ENCODE results near the gene FNDC3B. TPM values are rescaled to one million over a fixed set of nuclear protein-coding genes. Genes with fewer than 3 reads are reported as not detected.

FNDC3B gene
- total and polyA plus RNA-seq, 5 experiments from 2014 or later = 6.5 to 20.6 (median 8.8) TPM

DNA sequence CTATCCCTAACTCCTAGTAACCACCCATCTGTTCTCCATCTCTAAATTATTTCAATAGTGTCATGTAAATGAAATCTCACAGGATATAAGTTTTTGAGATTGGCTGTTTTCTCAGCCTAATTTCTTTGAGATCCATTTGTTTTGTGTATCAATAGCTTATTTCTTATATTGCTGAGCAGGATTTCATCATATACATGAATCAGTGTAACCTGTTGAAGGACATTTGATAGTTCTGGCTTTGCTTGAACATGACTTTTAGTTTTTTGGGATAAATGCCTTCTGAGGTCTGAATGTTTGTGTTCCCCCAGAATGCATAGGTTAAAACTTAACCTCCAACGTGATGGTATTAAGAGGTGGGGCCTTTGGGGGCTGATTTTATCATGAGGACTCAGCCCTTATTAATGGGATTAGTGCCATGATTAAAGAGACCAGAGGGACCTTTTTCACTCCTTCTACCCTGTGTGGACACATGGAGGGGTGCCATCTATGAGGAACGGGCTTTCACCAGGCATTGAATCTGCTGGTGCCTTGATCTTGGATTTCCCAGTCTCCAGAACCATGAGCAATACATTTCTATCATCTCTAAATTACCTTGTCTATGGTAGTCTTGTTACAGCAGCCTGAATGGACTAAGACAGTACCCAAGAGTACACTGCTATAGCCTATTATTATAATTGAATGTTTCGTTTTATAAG, 118.3 kb downstream of the FNDC3B start:
- Mint-ChIP-seq H3K4me1 (peaks cover 20 to 40% (median 34%) of the 10 kb centered on the region in 4 donors), H3K27ac (no peak overlapping the region), H3K27me3 (no peaks in the 10 kb centered on the region), H3K9me3 (no peaks in the 10 kb centered on the region), H3K36me3 (peaks cover 0 to 16% (median 8%) of the 10 kb centered on the region in 3 donors), H3K4me3 (no peak overlapping the region)
- no peak for DNase-seq
- no peak for ATAC-seq
- POLR2A ChIA-PET = no interaction called here

DNA sequence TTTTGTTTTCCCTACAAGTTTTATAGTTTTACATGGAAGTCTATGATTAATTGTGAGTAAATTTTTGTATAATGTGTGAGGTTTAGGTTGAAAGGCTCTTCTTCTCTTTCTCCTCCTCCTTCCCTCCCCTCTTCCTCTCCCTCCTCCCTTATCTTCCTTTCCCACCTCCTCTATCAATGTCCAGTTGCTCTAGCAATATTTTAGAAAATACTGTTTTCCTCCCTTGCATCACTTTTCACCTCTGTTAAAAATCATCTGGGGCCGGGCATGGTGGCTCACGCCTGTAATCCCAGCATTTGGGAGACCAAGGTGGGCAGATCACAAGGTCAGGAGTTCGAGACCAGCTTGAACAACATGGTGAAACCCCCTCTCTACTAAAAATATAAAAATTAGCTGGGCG, 119.4 kb downstream of the FNDC3B start:
- Mint-ChIP-seq H3K36me3 (peaks cover 0 to 16% (median 8%) of the 10 kb centered on the region in 3 donors), H3K4me1 (peaks cover 10 to 30% (median 26%) of the 10 kb centered on the region in 4 donors), H3K4me3 (no peak overlapping the region), H3K27me3 (no peaks in the 10 kb centered on the region), H3K9me3 (no peaks in the 10 kb centered on the region), H3K27ac (no peak overlapping the region)
- no peak for ATAC-seq
- no peak for DNase-seq
- POLR2A ChIA-PET = no interaction called here

DNA sequence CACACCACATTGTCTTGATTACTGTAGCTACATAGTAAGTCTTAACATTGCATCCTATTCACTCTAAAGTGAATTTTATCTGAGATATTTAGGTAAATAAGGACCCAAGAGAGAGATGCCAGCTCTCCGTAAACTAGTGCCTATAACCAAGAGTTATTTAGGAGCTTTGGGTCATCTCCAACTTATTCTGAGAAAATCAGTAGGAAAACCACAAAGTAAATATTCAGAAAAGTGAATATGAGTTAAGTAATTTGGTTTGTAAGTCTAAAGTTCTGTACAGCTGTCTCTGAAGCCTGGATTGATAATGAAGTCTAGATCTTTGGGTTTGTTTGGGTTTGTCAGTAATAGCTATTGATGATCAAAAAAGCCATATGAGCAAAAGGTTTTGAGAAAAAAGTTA, 120.0 kb downstream of the FNDC3B start:
- no peak overlapping the region for H3K4me3 Mint-ChIP-seq
- DNase-seq (no peak), ATAC-seq (no peak)
- POLR2A ChIA-PET = no interaction called here
- no peaks in the 10 kb centered on the region for H3K27me3 Mint-ChIP-seq
- peaks cover 0 to 16% (median 8%) of the 10 kb centered on the region in 3 donors for H3K36me3 Mint-ChIP-seq
- no peaks in the 10 kb centered on the region for H3K9me3 Mint-ChIP-seq
- peaks cover 10 to 28% (median 23%) of the 10 kb centered on the region in 4 donors for H3K4me1 Mint-ChIP-seq
- H3K27ac Mint-ChIP-seq = peak overlapping the region in 1 of 10 donors; percentile 18

DNA sequence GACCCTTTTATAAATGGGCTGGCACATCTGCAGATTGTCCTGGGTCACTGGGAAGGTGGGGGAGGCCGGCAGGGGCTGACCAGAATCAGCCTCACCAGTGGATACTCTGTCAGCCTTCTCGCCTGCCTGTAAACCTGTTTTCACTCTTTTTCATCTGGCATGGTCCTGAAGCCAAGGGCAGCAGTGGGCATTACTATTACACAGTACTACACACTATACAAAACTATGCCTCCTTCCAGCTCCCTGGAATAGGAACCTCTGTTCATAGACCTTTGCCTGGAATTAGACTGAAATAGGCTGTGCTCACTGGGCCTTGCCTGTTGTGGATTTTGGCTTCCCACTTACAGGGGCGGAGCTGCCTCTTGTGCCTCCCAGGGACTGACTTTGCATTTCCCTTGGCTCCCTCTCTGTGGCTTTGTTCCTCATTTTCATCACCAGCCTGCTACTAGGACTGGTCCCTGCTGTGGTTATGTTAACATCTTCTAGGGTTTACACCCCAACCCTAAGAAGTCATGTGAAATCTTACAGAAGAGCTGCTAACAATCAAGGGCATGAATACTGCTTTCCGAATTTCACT, 120.7 kb downstream of the FNDC3B start:
- Mint-ChIP-seq H3K9me3 (no peaks in the 10 kb centered on the region), H3K27me3 (no peaks in the 10 kb centered on the region), H3K36me3 (peaks cover 0 to 16% (median 8%) of the 10 kb centered on the region in 3 donors), H3K4me3 (no peak overlapping the region), H3K4me1 (peaks cover 7 to 21% (median 18%) of the 10 kb centered on the region in 4 donors), H3K27ac (peak overlapping the region in 1 of 10 donors; percentile 18)
- DNase-seq = no peak
- ATAC-seq = no peak
- POLR2A ChIA-PET = no interaction called here

DNA sequence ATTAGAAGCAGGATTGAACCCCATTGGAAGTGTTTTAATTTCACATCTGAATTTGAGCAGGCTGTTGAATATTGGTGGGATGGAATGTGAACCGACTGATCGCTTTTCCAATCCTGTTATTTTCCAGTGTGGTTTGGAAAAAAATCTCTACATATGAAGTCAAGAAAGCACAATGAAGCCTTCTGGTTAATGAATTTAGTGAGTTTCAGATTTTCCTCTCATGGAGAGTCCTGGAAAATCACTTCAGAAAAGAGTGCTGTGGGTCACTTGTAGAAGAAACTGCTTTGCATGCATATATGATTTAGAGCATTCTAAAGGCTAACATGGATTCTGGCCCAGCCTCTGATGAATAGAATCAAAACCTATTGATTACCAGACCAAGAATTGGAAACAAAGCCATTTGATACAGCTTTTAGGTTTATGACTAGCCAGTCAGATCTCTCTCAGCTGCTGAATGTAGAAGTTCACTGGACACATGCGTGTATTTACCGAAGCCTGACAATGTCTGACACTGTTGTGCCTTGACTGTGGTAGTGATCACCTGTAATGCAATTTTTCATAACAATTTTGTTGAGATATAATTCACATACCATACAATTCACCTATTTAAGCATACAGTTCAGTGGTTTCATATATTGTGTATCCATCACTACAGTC, 121.9 kb downstream of the FNDC3B start:
- DNase-seq = no peak
- Mint-ChIP-seq H3K4me3 (no peak overlapping the region), H3K36me3 (peaks cover 0 to 15% (median 8%) of the 10 kb centered on the region in 3 donors), H3K27ac (no peak overlapping the region), H3K9me3 (no peaks in the 10 kb centered on the region), H3K27me3 (no peaks in the 10 kb centered on the region), H3K4me1 (peaks cover 5 to 17% (median 12%) of the 10 kb centered on the region in 4 donors)
- POLR2A ChIA-PET = no interaction called here
- ATAC-seq = no peak

DNA sequence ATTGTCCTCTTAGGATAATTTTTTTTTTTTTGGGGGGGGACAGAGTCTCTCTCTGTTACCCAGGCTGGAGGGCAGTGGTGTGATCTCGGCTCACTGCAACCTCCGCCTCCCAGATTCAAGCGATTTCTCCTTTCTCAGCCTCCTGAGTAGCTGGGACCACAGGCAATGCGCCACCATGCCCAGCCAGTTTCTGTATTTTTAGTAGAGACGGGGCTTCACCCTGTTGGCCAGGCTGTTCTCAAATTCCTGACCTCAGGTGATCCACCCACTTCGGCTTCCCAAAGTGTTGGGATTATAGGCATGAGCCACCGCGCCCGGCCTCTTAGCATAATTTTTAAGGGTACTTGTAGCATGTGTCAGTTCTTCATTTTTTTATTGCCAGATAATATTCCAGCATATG, 122.6 kb downstream of the FNDC3B start:
- POLR2A ChIA-PET = no interaction called here
- no peaks in the 10 kb centered on the region for H3K27me3 Mint-ChIP-seq
- H3K4me3 Mint-ChIP-seq = no peak overlapping the region
- peaks cover 5 to 17% (median 12%) of the 10 kb centered on the region in 4 donors for H3K4me1 Mint-ChIP-seq
- ATAC-seq = no peak
- no peak for DNase-seq
- H3K27ac Mint-ChIP-seq = no peak overlapping the region
- peaks cover 0 to 8% (median 5%) of the 10 kb centered on the region in 3 donors for H3K36me3 Mint-ChIP-seq
- no peaks in the 10 kb centered on the region for H3K9me3 Mint-ChIP-seq

DNA sequence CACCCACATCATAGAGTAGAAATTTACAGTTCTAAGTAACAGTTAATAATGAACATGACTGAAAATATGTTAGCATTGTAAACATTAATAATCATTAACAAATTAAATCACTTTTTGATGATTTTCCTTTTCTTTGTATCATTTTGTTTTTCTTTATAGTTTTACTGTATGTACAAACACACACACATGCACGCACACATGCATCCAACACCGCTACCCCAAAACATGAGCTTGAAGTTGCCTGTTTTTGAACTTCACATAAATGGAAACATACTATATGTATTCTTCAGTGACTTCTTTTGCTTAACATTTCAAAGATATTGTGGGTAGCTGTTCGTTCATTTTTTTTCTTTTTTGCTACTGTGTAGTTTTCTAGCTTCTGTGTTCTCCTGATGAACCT, 123.9 kb downstream of the FNDC3B start:
- Mint-ChIP-seq H3K9me3 (no peaks in the 10 kb centered on the region), H3K4me1 (peaks cover 5 to 20% (median 18%) of the 10 kb centered on the region in 4 donors), H3K27ac (no peak overlapping the region), H3K4me3 (no peak overlapping the region), H3K36me3 (peaks cover 0 to 3% (median under 1%) of the 10 kb centered on the region in 3 donors), H3K27me3 (no peaks in the 10 kb centered on the region)
- POLR2A ChIA-PET = no interaction called here
- ATAC-seq (no peak), DNase-seq (no peak)

DNA sequence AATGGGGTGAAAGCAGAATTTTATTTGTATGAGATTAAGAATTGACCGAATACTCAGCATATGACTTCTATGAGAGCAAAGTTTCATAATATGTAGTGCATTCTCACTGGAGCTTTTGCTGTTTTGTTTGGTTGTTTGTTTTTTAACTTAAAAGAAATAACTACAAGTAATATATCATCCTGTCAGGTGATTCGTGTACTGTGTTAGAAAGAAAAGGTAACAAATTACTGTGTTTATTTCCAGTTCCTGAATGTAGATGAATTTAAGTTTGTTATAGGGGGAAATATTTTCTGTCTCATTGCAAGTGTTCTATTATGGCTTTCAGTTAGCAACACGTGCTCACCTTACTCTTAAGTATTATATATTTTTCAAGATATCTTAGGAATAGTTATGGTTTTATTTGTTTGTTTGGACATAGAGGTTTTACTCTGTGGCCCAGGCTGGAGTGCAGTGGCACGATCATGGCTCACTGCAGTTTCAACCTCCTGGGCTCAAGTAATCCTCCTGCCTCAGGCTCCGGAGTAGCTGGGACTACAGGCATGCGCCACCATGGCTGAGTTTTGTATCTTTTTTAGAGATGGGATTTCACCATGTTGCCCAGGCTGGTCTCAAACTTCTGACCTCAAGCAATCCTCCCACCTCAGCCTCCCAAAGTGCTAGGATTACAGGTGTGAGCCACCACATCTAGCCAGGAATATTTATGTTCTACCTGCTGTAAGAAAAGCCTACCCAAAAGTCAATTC, 125.4 kb downstream of the FNDC3B start:
- no peak overlapping the region for H3K4me3 Mint-ChIP-seq
- no peaks in the 10 kb centered on the region for H3K27me3 Mint-ChIP-seq
- ATAC-seq (no peak), DNase-seq (no peak)
- H3K27ac Mint-ChIP-seq = no peak overlapping the region
- POLR2A ChIA-PET = no interaction called here
- peaks cover 6 to 22% (median 15%) of the 10 kb centered on the region in 4 donors for H3K4me1 Mint-ChIP-seq
- H3K36me3 Mint-ChIP-seq = peaks cover 0 to 3% (median 0%) of the 10 kb centered on the region in 3 donors
- no peaks in the 10 kb centered on the region for H3K9me3 Mint-ChIP-seq

DNA sequence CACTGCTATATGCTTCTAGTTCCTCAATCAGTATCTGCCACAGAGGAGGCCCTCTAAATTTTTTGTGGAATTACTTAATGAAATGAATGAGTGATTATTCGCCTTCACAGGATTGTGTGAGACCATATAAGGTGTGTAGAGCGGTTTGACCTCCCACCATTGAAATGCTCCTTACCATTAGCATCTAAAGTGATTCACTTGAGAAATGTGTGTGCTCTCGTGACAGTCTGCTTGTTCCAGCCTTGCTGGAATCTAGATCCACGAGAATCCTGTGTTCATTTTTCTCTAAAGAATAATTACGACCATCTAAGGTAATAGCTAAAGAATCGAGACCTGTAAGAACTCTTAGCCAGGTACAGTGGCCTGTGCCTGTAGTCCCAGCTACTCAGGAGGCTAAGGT, 126.9 kb downstream of the FNDC3B start:
- Mint-ChIP-seq H3K27me3 (no peaks in the 10 kb centered on the region), H3K4me3 (no peak overlapping the region), H3K27ac (no peak overlapping the region), H3K9me3 (no peaks in the 10 kb centered on the region), H3K4me1 (peaks cover 3 to 19% (median 11%) of the 10 kb centered on the region in 4 donors), H3K36me3 (peaks cover 0 to 3% (median 0%) of the 10 kb centered on the region in 3 donors)
- POLR2A ChIA-PET = interaction anchor here (1.1 kb wide), 1 partner anchor 15 kb away, joined by 3 read pairs; no protein-coding TSS in a partner anchor
- ATAC-seq = no peak
- DNase-seq = no peak

DNA sequence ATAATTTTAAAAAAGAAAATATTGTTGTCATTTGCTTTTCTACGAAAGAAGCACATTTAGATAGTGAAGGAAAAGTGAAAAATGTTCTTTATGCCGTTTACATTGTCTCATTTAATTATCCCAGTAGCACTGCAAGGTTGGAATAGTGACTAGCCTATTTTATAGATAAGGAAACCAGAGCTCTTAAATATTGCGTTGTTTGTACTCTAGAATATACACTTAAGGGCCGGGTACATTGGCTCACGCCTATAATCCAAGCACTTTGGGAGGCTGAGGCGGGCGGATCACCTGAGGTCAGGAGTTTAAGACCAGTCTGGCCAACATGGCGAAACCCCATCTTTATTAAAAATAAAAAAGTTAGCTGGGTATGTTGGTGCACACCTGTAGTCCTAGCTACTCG, 127.5 kb downstream of the FNDC3B start:
- POLR2A ChIA-PET = interaction anchor here (1.1 kb wide), 1 partner anchor 15 kb away, joined by 3 read pairs; no protein-coding TSS in a partner anchor
- no peak overlapping the region for H3K4me3 Mint-ChIP-seq
- H3K9me3 Mint-ChIP-seq = no peaks in the 10 kb centered on the region
- peaks cover 3 to 19% (median 11%) of the 10 kb centered on the region in 4 donors for H3K4me1 Mint-ChIP-seq
- no peak overlapping the region for H3K27ac Mint-ChIP-seq
- DNase-seq (no peak), ATAC-seq (no peak)
- no peaks in the 10 kb centered on the region for H3K27me3 Mint-ChIP-seq
- H3K36me3 Mint-ChIP-seq = peaks cover 0 to 2% (median 0%) of the 10 kb centered on the region in 3 donors

DNA sequence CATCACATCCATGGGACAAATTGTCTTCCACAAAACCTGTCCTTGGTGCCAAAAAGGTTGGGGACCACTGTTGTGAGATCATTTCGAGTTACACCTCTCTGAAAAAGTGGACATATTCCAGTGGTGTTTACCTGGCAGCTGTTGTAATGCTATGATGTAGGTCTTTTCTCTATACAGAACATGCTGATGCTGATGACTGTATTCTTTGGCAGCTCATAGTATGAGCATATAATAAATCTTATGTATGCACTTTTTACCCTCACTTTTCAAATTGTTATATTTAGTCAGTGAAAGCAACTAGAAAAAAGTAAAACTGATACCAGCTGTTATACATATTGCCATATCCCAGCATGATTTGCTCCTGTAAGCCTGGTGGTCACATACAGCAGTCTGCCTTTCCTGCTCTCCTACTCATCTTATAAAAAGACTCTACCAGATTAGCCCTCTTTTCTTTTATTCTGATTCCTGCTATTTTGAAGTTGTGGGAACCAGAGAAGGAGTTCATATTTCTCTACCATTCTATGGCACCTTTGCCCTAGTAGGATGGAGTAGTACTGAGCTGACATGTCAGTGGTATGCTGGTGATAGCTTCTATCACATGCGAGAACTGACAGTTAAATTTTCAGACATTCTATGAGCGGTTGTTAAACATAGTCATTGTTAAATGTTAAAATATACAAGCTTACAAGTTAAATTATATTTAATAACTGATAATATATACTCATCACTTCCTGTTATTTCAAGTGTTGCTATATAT, 128.7 kb downstream of the FNDC3B start:
- H3K36me3 Mint-ChIP-seq = peaks cover 0 to 2% (median 0%) of the 10 kb centered on the region in 3 donors
- H3K9me3 Mint-ChIP-seq = no peaks in the 10 kb centered on the region
- H3K4me3 Mint-ChIP-seq = no peak overlapping the region
- peaks cover 3 to 17% (median 11%) of the 10 kb centered on the region in 4 donors for H3K4me1 Mint-ChIP-seq
- ATAC-seq (no peak), DNase-seq (no peak)
- no peak overlapping the region for H3K27ac Mint-ChIP-seq
- POLR2A ChIA-PET = no interaction called here
- H3K27me3 Mint-ChIP-seq = no peaks in the 10 kb centered on the region

DNA sequence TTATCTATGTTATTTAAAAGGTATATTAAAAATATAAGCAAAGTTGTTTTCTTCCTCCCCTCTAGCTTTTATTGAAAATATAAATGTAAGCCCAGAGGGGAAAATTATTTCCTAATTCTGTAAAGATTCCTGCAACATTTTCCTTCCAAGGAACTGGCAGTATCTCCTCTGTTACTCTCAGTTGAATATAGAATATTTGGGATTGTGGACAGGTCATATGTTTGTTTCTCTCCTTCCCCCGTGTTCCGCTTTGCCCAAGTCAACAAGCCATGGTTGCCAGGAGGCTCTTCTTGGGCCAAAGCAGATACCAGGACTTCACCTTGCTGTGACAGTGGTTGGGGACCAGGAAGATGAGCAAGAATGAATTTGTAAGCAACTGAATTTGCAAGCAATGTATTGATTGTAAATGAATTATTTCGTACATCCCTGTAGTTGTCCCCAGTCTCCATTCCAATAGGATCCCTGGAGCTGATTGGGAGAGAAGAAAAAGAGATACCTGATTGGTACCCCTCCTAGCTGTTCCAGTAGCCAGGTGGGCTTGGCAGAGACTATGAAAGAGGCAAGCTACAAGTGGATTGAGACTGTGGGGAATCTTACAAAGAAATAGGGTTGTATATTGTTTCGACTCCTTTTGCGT, 130.8 kb downstream of the FNDC3B start:
- DNase-seq (no peak), ATAC-seq (no peak)
- Mint-ChIP-seq H3K4me1 (peaks cover 6 to 23% (median 15%) of the 10 kb centered on the region in 4 donors), H3K4me3 (no peak overlapping the region), H3K36me3 (peaks cover 0 to 2% (median 0%) of the 10 kb centered on the region in 3 donors), H3K27ac (no peak overlapping the region), H3K27me3 (no peaks in the 10 kb centered on the region), H3K9me3 (no peaks in the 10 kb centered on the region)
- POLR2A ChIA-PET = no interaction called here

Measured in naive thymus-derived CD8-positive, alpha-beta T cell (primary cell).